Gastroesophageal sphincter (tissue), 3 donors: ENCODE data around the gene STX8.

Experiments
- CTCF ChIP-seq, 4 experiments: fragments of 200-600 bp in 2 of 4; fragments of 450-650 bp in 2 of 4; sonication (generic) in 1 of 4; IDR thresholded peaks; one replicate each; pipeline ENCODE4 v1.5.1; 2017 to 2019; ENCODE audit warnings: antibody characterized with exemption in 4 of 4, mild to moderate bottlenecking in 2 of 4, moderate library complexity in 2 of 4
- POLR2A ChIP-seq, 2 donors: fragments of 450-650 bp; IDR thresholded peaks; one replicate each; pipeline ENCODE4 v1.6.1; 2017; ENCODE audit warnings: antibody characterized with exemption in 2 of 2, mild to moderate bottlenecking in 2 of 2, moderate library complexity in 1 of 2
- POLR2AphosphoS5 ChIP-seq: sonication (generic); formaldehyde crosslinking; IDR thresholded peaks from one replicate; pipeline ENCODE4 v1.6.1; 2017; ENCODE audit warnings: antibody characterized with exemption

GRCh38 chr17:9209781-9210370 lies 365.7 kb downstream of the STX8 start:
- TF ChIP-seq POLR2AphosphoS5: no peak
- TF ChIP-seq CTCF (IDR thresholded peaks at IDR 0.05): no peak
- no peak for TF ChIP-seq POLR2A (IDR thresholded peaks at IDR 0.05)
